Gastroesophageal sphincter (tissue), 4 donors: ENCODE results near the gene TULP4. TPM values are rescaled to one million over a fixed set of nuclear protein-coding genes. Genes with fewer than 3 reads are reported as not detected.

Experiments
- ATAC-seq: fragments of 150-250 bp; one replicate; pipeline ENCODE4 v1.9.1; 2016; ENCODE audit warnings: mild to moderate bottlenecking, moderate library complexity
- H3K27ac ChIP-seq, 4 donors: fragments of 200-600 bp; sonication (generic) in 3 of 4; 1 replicate in 3 of 4; 2 replicates in 1 of 4; pipeline ENCODE4 v1.5.1; 2016 to 2019
- H3K27me3 ChIP-seq: fragments of 200-600 bp; sonication (generic); one replicate; pipeline ENCODE4 v1.5.1; 2019
- H3K36me3 ChIP-seq, 2 donors: fragments of 200-600 bp; sonication (generic); one replicate each; pipeline ENCODE4 v1.5.1; 2019; ENCODE audit warnings: control low read depth in 1 of 2
- H3K4me1 ChIP-seq, 3 donors: fragments of 200-600 bp; sonication (generic); 1 replicate in 2 of 3; 2 replicates in 1 of 3; pipeline ENCODE4 v1.5.1; 2016 to 2019; ENCODE audit warnings: control low read depth in 2 of 3
- H3K4me3 ChIP-seq, 2 donors: fragments of 200-600 bp; sonication (generic); one replicate each; pipeline ENCODE4 v1.5.1; 2019; ENCODE audit warnings: mild to moderate bottlenecking in 1 of 2, moderate library complexity in 1 of 2
- H3K9me3 ChIP-seq, 3 donors: fragments of 200-600 bp; sonication (generic); one replicate each; pipeline ENCODE4 v1.5.1; 2017 to 2019; ENCODE audit warnings: control low read depth in 2 of 3
- EP300 ChIP-seq: sonication (generic); formaldehyde crosslinking; IDR thresholded peaks from one replicate; pipeline ENCODE4 v1.6.1; 2017; ENCODE audit warnings: antibody characterized with exemption, mild to moderate bottlenecking
- POLR2A ChIP-seq, 2 donors: fragments of 450-650 bp; IDR thresholded peaks; one replicate each; pipeline ENCODE4 v1.6.1; 2017; ENCODE audit warnings: antibody characterized with exemption in 2 of 2, mild to moderate bottlenecking in 2 of 2, moderate library complexity in 1 of 2
- POLR2AphosphoS5 ChIP-seq: sonication (generic); formaldehyde crosslinking; IDR thresholded peaks from one replicate; pipeline ENCODE4 v1.6.1; 2017; ENCODE audit warnings: antibody characterized with exemption
- WGBS, 2 donors: methylation state at CpG; one replicate each; pipeline ENCODE4 v1.1.5; 2018; ENCODE audit warnings: low coverage in 1 of 2; 5-methylcytosine and 5-hydroxymethylcytosine counted together
- total RNA-seq, 4 donors: library from RNA; depleted of rRNA; stranded (reverse); fragments of >200 nt; gene quantifications; one replicate each; pipeline ENCODE4 v1.1.0, GENCODE V29; 2016
- TF ChIP-seq, protein P1 (sequence below), 4 experiments: fragments of 200-600 bp in 2 of 4; fragments of 450-650 bp in 2 of 4; sonication (generic) in 1 of 4; IDR thresholded peaks; one replicate each; pipeline ENCODE4 v1.5.1; 2017 to 2019; ENCODE audit warnings: antibody characterized with exemption in 4 of 4, mild to moderate bottlenecking in 2 of 4, moderate library complexity in 2 of 4

Gene TULP4
- total RNA-seq, 4 donors from 2014 or later = 159 to 244 (median 201) TPM

- H3K27me3 ChIP-seq = peaks cover 16% of the 10 kb centered on the region
- TF ChIP-seq, protein P1, sequence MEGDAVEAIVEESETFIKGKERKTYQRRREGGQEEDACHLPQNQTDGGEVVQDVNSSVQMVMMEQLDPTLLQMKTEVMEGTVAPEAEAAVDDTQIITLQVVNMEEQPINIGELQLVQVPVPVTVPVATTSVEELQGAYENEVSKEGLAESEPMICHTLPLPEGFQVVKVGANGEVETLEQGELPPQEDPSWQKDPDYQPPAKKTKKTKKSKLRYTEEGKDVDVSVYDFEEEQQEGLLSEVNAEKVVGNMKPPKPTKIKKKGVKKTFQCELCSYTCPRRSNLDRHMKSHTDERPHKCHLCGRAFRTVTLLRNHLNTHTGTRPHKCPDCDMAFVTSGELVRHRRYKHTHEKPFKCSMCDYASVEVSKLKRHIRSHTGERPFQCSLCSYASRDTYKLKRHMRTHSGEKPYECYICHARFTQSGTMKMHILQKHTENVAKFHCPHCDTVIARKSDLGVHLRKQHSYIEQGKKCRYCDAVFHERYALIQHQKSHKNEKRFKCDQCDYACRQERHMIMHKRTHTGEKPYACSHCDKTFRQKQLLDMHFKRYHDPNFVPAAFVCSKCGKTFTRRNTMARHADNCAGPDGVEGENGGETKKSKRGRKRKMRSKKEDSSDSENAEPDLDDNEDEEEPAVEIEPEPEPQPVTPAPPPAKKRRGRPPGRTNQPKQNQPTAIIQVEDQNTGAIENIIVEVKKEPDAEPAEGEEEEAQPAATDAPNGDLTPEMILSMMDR (IDR thresholded peaks at IDR 0.05) = no peak
- no peak for TF ChIP-seq EP300
- TF ChIP-seq POLR2AphosphoS5 = no peak
- ATAC-seq = no peak
Measured at GRCh38 chr6:158557927-158558326, 245.7 kb downstream of the TULP4 start.

DNA sequence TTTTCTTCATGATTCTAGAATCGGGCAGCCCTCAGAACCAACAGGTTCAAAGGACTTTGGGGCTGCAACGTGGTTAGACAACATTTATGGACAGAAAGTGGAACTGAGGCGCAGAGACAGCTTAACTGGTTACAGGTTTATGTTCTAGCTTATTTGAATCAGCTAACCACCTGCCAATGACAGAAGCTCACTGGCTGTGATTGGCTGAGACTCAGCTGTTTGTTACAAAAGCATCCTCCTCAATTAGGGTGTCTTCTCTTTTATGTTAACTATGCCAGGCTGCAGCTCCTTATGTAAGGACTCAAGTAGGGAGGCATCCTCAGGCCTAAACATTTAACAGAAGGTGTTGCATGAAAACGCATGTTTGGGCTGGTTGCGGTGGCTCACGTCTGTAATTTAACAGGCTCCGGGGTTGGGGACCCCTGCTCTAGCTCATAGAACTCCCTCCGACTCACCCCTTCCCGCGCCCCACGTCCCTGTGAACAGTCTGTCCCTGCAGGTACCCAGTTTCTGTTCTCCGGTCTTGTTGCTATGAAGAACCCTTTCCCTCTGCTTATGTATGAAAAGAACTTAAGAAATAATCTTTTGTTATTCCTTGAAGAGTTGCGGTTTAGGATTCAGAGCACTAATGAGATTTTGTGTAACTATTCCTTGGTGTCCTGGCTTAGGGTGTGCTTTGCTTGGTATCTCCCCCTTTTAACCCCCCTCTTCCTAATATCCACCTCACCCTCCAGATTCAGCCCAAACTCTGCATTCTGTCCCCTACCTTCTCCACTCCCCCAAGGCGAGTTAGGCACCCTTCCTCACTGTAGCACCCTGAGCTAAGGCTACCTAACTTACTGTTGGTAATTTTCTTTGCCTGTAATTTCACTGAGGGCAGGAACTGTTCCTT, 246.4 kb downstream of the TULP4 start:
- H3K27ac ChIP-seq = no peak overlapping the region
- no peak for ATAC-seq
- TF ChIP-seq EP300 (no peak), POLR2AphosphoS5 (no peak), POLR2A (IDR thresholded peaks at IDR 0.05) (no peak)
- TF ChIP-seq, protein P1 (IDR thresholded peaks at IDR 0.05) = no peak
- peaks cover 14% of the 10 kb centered on the region for H3K27me3 ChIP-seq
- WGBS, 2 donors = 87 to 88% methylated on average over 9 to 14 of the region's 14 CpGs
- H3K9me3 ChIP-seq = no peaks in the 10 kb centered on the region
- H3K4me3 ChIP-seq = no peak overlapping the region
- H3K4me1 ChIP-seq = peaks cover 0 to 28% (median 13%) of the 10 kb centered on the region in 3 donors
- H3K36me3 ChIP-seq = no peaks in the 10 kb centered on the region

More at GRCh38 chr6:158557927-158558326, 245.7 kb downstream of the TULP4 start:
- 78 to 88% methylated on average over 2 to 3 of the region's 5 CpGs for WGBS, 2 donors
- Histone ChIP-seq H3K27ac (no peak overlapping the region), H3K4me1 (peaks cover 0 to 28% (median 13%) of the 10 kb centered on the region in 3 donors), H3K4me3 (no peak overlapping the region), H3K36me3 (no peaks in the 10 kb centered on the region), H3K9me3 (no peaks in the 10 kb centered on the region)

GRCh38 chr6:158559338-158559894, 247.2 kb downstream of the TULP4 start:
- WGBS, 2 donors = 28 to 66% methylated on average over 3 to 12 of the region's 14 CpGs
- H3K4me1 ChIP-seq = peaks cover 0 to 28% (median 13%) of the 10 kb centered on the region in 3 donors
- H3K4me3 ChIP-seq = peak overlapping the region; percentile 94 to 97
- no peaks in the 10 kb centered on the region for H3K9me3 ChIP-seq
- no peaks in the 10 kb centered on the region for H3K36me3 ChIP-seq
- ATAC-seq = no peak
- TF ChIP-seq POLR2A (IDR thresholded peaks at IDR 0.05) = no peak
- TF ChIP-seq POLR2AphosphoS5 = no peak
- TF ChIP-seq, protein P1 (IDR thresholded peaks at IDR 0.05) = no peak
- no peak for TF ChIP-seq EP300
- peaks cover 7% of the 10 kb centered on the region for H3K27me3 ChIP-seq
- peak overlapping the region; percentile 2 to 96 (median 92) for H3K27ac ChIP-seq

DNA sequence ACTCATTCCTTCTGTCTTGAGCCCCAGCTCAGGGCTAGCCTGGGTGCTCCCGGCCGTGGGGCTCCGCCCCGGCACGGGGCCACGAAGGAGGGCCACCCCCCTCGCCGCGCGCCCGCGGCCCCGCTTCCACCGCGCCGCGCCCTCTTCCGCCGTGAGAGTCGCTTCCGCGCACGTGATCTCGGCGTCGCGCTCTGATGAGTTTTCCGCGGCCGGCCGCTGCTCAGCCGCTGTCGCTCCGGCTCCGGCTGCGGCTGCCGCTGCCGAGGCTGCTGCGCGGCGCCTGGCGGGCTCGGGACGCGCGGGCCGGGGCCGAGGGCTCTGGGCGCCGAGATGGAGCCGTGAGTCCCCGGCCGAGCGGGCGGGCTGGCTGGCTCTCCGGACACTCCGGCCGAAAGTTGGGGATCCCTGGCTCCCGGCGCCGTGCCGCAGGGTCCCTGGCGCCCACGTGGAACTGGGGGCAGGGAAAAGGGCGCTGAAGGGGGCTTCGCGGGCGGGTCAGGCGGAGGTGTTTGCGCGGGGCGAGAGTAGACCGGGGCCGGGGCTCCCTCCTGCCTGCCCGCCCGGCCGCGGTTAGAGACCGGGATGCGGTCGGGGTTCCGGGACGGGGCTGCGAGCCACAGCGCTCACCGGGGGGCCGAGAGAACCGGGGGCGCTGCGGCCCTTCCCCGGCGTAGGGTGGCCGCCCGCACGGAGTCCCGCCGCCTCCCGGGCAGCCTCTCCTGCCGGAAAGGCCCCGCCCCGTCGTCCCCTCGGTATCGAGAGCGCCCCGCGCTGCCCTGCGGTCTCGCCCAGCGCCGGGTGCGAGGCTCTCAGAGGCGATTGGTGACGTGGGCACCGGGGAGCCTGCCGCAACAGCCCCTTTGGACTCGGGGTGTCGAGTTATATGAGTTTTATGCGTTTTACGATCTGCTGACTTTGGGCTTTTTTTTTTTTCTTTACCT, 247.9 kb downstream of the TULP4 start, which contains the start of gene TMEM181:
TMEM181 (plus strand) TSS at position 197 of the 941 bp plus-strand sequence; CDS start at position 331, 134 bp downstream.
- TF ChIP-seq POLR2A (IDR thresholded peaks at IDR 0.05) (peak; percentile 64 to 84), EP300 (no peak), POLR2AphosphoS5 (peak; percentile 77)
- TF ChIP-seq, protein P1 (IDR thresholded peaks at IDR 0.05) = peak in 2 of 4 experiments; percentile 14 to 23
- no peaks in the 10 kb centered on the region for H3K9me3 ChIP-seq
- H3K36me3 ChIP-seq = no peaks in the 10 kb centered on the region

More for the DNA sequence above, 247.9 kb downstream of the TULP4 start, which contains the start of gene TMEM181:
- 0% methylated on average over 16 of the region's 120 CpGs; no CpG with 5 or more reads in 1 of the 2 donors for WGBS, 2 donors
- peak; percentile 95 for ATAC-seq
- Histone ChIP-seq H3K4me3 (peak within 1 kb of the TSS; percentile 94 to 97), H3K27me3 (peaks cover 7% of the 10 kb centered on the region), H3K4me1 (peaks cover 0 to 28% (median 13%) of the 10 kb centered on the region in 3 donors), H3K27ac (peak within 1 kb of the TSS; percentile 87 to 96 (median 92))
